ENCODE results near the gene KCNE3. TPM values are rescaled to one million over a fixed set of nuclear protein-coding genes. Genes with fewer than 3 reads are reported as not detected.

Gene KCNE3
- total RNA-seq, 1 donor from 2014 or later: 0.26 TPM

- FAIRE-seq: no peak
- DNase-seq (ENCODE audit: low read depth): no peak
Measured at GRCh38 chr11:74470526-74470925, 3.2 kb upstream of the KCNE3 start.

GRCh38 chr11:74468936-74469335, 1.6 kb upstream of the KCNE3 start:
- Histone ChIP-seq H3K36me3 (ENCODE audit: control insufficient read depth, insufficient read depth, low read length) (no peaks in the 10 kb centered on the region), H3K27me3 (ENCODE audit: control insufficient read depth, insufficient read depth, low read length) (peaks cover 18% of the 10 kb centered on the region), H3K4me3 (ENCODE audit: low read depth, low read length) (no peak overlapping the region)
- FAIRE-seq: no peak
- no peak for DNase-seq (ENCODE audit: low read depth)
- TF ChIP-seq, protein P1, sequence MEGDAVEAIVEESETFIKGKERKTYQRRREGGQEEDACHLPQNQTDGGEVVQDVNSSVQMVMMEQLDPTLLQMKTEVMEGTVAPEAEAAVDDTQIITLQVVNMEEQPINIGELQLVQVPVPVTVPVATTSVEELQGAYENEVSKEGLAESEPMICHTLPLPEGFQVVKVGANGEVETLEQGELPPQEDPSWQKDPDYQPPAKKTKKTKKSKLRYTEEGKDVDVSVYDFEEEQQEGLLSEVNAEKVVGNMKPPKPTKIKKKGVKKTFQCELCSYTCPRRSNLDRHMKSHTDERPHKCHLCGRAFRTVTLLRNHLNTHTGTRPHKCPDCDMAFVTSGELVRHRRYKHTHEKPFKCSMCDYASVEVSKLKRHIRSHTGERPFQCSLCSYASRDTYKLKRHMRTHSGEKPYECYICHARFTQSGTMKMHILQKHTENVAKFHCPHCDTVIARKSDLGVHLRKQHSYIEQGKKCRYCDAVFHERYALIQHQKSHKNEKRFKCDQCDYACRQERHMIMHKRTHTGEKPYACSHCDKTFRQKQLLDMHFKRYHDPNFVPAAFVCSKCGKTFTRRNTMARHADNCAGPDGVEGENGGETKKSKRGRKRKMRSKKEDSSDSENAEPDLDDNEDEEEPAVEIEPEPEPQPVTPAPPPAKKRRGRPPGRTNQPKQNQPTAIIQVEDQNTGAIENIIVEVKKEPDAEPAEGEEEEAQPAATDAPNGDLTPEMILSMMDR (IDR thresholded peaks at IDR 0.05; ENCODE audit: insufficient read depth, low read length, severe bottlenecking): no peak

More at GRCh38 chr11:74470526-74470925, 3.2 kb upstream of the KCNE3 start:
- no peaks in the 10 kb centered on the region for H3K36me3 ChIP-seq (ENCODE audit: control insufficient read depth, insufficient read depth, low read length)
- H3K27me3 ChIP-seq (ENCODE audit: control insufficient read depth, insufficient read depth, low read length): peaks cover 13% of the 10 kb centered on the region
- no peak overlapping the region for H3K4me3 ChIP-seq (ENCODE audit: low read depth, low read length)
- TF ChIP-seq, protein P1 (IDR thresholded peaks at IDR 0.05; ENCODE audit: insufficient read depth, low read length, severe bottlenecking): no peak

DNA sequence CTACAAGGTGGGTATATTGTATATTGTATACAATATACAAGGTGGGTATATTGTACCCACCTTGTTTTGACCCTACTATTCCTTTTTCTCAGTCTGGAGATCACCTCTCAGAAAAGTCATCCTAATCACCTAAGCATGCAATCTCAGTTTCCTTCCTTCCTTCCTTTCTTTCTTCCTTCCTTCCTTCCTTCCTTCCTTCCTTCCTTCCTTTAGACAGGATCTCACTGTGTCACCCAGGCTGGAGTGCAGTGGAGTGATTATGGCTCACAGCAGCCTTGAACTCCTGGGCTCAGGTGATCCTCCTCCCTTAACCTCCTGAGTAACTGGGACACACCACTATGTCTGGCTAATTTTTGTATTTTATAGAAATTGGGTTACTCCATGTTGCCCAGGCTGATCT, 1.2 kb upstream of the KCNE3 start:
- TF ChIP-seq, protein P1 (IDR thresholded peaks at IDR 0.05; ENCODE audit: insufficient read depth, low read length, severe bottlenecking): no peak
- no peak for DNase-seq (ENCODE audit: low read depth)
- H3K36me3 ChIP-seq (ENCODE audit: control insufficient read depth, insufficient read depth, low read length): no peaks in the 10 kb centered on the region
- peaks cover 19% of the 10 kb centered on the region for H3K27me3 ChIP-seq (ENCODE audit: control insufficient read depth, insufficient read depth, low read length)
- FAIRE-seq: no peak
- no peak overlapping the region for H3K4me3 ChIP-seq (ENCODE audit: low read depth, low read length)

- H3K36me3 ChIP-seq (ENCODE audit: control insufficient read depth, insufficient read depth, low read length): no peaks in the 10 kb centered on the region
- FAIRE-seq: no peak
- H3K4me3 ChIP-seq (ENCODE audit: low read depth, low read length): no peak overlapping the region
- peaks cover 17% of the 10 kb centered on the region for H3K27me3 ChIP-seq (ENCODE audit: control insufficient read depth, insufficient read depth, low read length)
- no peak for DNase-seq (ENCODE audit: low read depth)
- TF ChIP-seq, protein P1 (IDR thresholded peaks at IDR 0.05; ENCODE audit: insufficient read depth, low read length, severe bottlenecking): no peak
Measured at GRCh38 chr11:74468058-74468457, 709 bp upstream of the KCNE3 start.

DNA sequence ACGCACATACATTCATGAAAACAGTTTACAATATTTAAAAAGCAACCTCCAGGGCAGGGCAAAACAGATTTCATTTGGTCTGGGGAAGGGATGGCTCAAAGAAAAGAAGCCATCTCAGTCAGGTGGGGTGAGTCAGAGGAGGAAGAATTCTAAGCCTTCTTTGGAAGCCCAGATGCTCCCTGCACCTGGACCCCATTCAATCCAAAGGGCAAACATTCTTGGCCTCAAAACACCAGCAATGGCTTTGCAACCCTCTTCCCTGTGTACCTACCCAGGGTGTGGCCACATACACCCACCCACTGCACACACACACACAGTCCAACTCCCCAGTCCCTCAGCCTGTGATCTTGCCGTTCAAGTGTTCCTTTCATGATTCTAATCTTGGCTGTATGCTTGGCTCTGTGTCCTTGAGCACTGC, 2.0 kb downstream of the KCNE3 start:
- no peak for DNase-seq (ENCODE audit: low read depth)
- FAIRE-seq: no peak
- TF ChIP-seq, protein P1 (IDR thresholded peaks at IDR 0.05; ENCODE audit: insufficient read depth, low read length, severe bottlenecking): no peak

GRCh38 chr11:74464746-74465145, 2.6 kb downstream of the KCNE3 start:
- Histone ChIP-seq H3K36me3 (ENCODE audit: control insufficient read depth, insufficient read depth, low read length) (no peaks in the 10 kb centered on the region), H3K27me3 (ENCODE audit: control insufficient read depth, insufficient read depth, low read length) (peaks cover 17% of the 10 kb centered on the region), H3K4me3 (ENCODE audit: low read depth, low read length) (no peak overlapping the region)
- DNase-seq (ENCODE audit: low read depth) (no peak), FAIRE-seq (no peak)
- TF ChIP-seq, protein P1 (IDR thresholded peaks at IDR 0.05; ENCODE audit: insufficient read depth, low read length, severe bottlenecking): no peak

More for the DNA sequence above, 2.0 kb downstream of the KCNE3 start:
- Histone ChIP-seq H3K36me3 (ENCODE audit: control insufficient read depth, insufficient read depth, low read length) (no peaks in the 10 kb centered on the region), H3K27me3 (ENCODE audit: control insufficient read depth, insufficient read depth, low read length) (peaks cover 17% of the 10 kb centered on the region), H3K4me3 (ENCODE audit: low read depth, low read length) (no peak overlapping the region)

Data from bronchial epithelial cell (primary cell).